ENCODE measurements around the gene SLC25A31. TPM values are rescaled to one million over a fixed set of nuclear protein-coding genes. Genes with fewer than 3 reads are reported as not detected.

SLC25A31 gene
- polyA plus RNA-seq, 1 donor (not counting 4 experiments of a cell fraction or from before 2014, with no cell fraction given): not detected

DNA sequence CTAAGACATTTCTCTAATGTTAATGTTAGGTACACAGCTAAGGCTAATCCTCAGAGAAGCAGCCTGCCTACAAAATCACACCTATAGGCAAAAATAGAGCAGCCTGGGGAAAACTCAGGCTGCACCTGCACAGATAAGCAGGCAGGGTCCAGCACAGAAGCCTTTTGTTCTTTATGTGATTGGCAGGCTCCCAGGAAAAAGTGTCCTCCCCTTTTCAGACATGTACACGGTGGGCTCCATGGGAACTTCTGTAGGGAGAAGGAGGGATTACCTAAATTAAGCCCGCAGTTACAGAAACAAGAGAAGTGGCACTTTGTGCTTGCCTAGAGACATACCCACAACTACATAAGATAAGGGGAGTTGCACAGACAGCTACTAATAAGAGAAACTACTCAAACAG lies 47.9 kb downstream of the SLC25A31 start:
- Histone ChIP-seq H3K9me1 (ENCODE audit: control insufficient read depth, extremely low read depth, insufficient read depth, low read length) (no peaks in the 10 kb centered on the region), H3K9me3 (ENCODE audit: control insufficient read depth, low read depth, low read length) (no peaks in the 10 kb centered on the region), H4K20me1 (ENCODE audit: control insufficient read depth, extremely low read depth, insufficient read depth, low read length) (no peaks in the 10 kb centered on the region), H3K4me1 (ENCODE audit: control insufficient read depth, extremely low read depth, insufficient read depth, low read length) (no peaks in the 10 kb centered on the region), H3K36me3 (ENCODE audit: control insufficient read depth in 2 of 2, extremely low read depth in 1 of 2, insufficient read depth in 2 of 2, low read length in 2 of 2) (no peaks in the 10 kb centered on the region), H3K79me2 (ENCODE audit: control insufficient read depth, insufficient read depth, low read length) (peaks cover 3% of the 10 kb centered on the region), H3K9ac (ENCODE audit: control insufficient read depth, extremely low read depth, insufficient read depth, low read length) (no peak overlapping the region), H3K4me3 (ENCODE audit: control insufficient read depth in 2 of 3, extremely low read depth in 1 of 3, insufficient read depth in 2 of 3, low read depth in 1 of 3, low read length in 3 of 3) (no peak overlapping the region), H2AFZ (ENCODE audit: control insufficient read depth, low read length) (no peak overlapping the region), H3K27ac (ENCODE audit: control insufficient read depth, insufficient read depth, low read length) (no peak overlapping the region), H3K4me2 (ENCODE audit: control insufficient read depth, extremely low read depth, insufficient read depth, low read depth, low read length) (no peak overlapping the region), H3K27me3 (ENCODE audit: control insufficient read depth, extremely low read depth, insufficient read depth, low read length) (no peaks in the 10 kb centered on the region)
- dilution Hi-C loops (cut with MboI; ENCODE audit: extremely low pct_ligation_motif_present, low sequenced_read_pairs): no loop called here
- DNase-seq (ENCODE audit: low read depth, low spot score) (no peak), FAIRE-seq (no peak)
- TF ChIP-seq EZH2 (IDR thresholded peaks at IDR 0.05; ENCODE audit: low read length): no peak
- TF ChIP-seq, protein P1, sequence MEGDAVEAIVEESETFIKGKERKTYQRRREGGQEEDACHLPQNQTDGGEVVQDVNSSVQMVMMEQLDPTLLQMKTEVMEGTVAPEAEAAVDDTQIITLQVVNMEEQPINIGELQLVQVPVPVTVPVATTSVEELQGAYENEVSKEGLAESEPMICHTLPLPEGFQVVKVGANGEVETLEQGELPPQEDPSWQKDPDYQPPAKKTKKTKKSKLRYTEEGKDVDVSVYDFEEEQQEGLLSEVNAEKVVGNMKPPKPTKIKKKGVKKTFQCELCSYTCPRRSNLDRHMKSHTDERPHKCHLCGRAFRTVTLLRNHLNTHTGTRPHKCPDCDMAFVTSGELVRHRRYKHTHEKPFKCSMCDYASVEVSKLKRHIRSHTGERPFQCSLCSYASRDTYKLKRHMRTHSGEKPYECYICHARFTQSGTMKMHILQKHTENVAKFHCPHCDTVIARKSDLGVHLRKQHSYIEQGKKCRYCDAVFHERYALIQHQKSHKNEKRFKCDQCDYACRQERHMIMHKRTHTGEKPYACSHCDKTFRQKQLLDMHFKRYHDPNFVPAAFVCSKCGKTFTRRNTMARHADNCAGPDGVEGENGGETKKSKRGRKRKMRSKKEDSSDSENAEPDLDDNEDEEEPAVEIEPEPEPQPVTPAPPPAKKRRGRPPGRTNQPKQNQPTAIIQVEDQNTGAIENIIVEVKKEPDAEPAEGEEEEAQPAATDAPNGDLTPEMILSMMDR (optimal IDR thresholded peaks at IDR 0.05 in 1 of 3, IDR thresholded peaks at IDR 0.05 in 1 of 3, conservative IDR thresholded peaks at IDR 0.05 in 1 of 3; ENCODE audit: extremely low read depth in 1 of 3, insufficient read depth in 2 of 3, low read length in 3 of 3): no peak

DNA sequence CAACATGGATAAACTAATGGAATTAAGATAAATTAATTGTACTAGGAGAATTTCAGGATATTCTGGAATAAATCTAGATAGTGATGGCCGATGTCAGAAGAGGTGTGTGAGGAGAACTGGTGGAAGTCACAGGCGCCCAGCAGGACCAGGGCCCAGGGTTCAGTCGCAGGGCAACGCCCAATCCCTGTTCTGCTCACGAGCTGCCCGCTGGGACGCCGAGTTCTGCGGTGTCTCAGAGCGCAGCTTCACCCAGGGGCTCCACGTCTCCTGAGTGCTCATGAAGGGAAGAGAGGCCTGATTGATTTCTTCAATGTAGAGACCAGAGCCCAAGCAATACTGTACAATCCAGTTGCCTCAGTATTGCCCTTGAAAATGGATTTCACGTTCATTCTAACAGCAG lies 50.4 kb downstream of the SLC25A31 start:
- Histone ChIP-seq H3K9ac (ENCODE audit: control insufficient read depth, extremely low read depth, insufficient read depth, low read length) (no peak overlapping the region), H2AFZ (ENCODE audit: control insufficient read depth, low read length) (no peak overlapping the region), H3K4me3 (ENCODE audit: control insufficient read depth in 2 of 3, extremely low read depth in 1 of 3, insufficient read depth in 2 of 3, low read depth in 1 of 3, low read length in 3 of 3) (no peak overlapping the region), H3K4me1 (ENCODE audit: control insufficient read depth, extremely low read depth, insufficient read depth, low read length) (no peaks in the 10 kb centered on the region), H3K9me1 (ENCODE audit: control insufficient read depth, extremely low read depth, insufficient read depth, low read length) (no peaks in the 10 kb centered on the region), H3K9me3 (ENCODE audit: control insufficient read depth, low read depth, low read length) (no peaks in the 10 kb centered on the region), H3K4me2 (ENCODE audit: control insufficient read depth, extremely low read depth, insufficient read depth, low read depth, low read length) (no peak overlapping the region), H3K27ac (ENCODE audit: control insufficient read depth, insufficient read depth, low read length) (no peak overlapping the region), H3K36me3 (ENCODE audit: control insufficient read depth in 2 of 2, extremely low read depth in 1 of 2, insufficient read depth in 2 of 2, low read length in 2 of 2) (no peaks in the 10 kb centered on the region), H3K79me2 (ENCODE audit: control insufficient read depth, insufficient read depth, low read length) (peaks cover 20% of the 10 kb centered on the region), H4K20me1 (ENCODE audit: control insufficient read depth, extremely low read depth, insufficient read depth, low read length) (no peaks in the 10 kb centered on the region), H3K27me3 (ENCODE audit: control insufficient read depth, extremely low read depth, insufficient read depth, low read length) (no peaks in the 10 kb centered on the region)
- no peak for DNase-seq (ENCODE audit: low read depth, low spot score)
- no peak for FAIRE-seq
- no peak for TF ChIP-seq EZH2 (IDR thresholded peaks at IDR 0.05; ENCODE audit: low read length)
- TF ChIP-seq, protein P1 (optimal IDR thresholded peaks at IDR 0.05 in 1 of 3, IDR thresholded peaks at IDR 0.05 in 1 of 3, conservative IDR thresholded peaks at IDR 0.05 in 1 of 3; ENCODE audit: extremely low read depth in 1 of 3, insufficient read depth in 2 of 3, low read length in 3 of 3): no peak
- dilution Hi-C loops (cut with MboI; ENCODE audit: extremely low pct_ligation_motif_present, low sequenced_read_pairs): no loop called here

All from keratinocyte (primary cell).